ENCODE results near the gene KRT76.

KRT76 gene

GRCh38 chr12:52735816-52736632 is 41.1 kb downstream of the KRT76 start:
- H3K4me3 ChIP-seq (ENCODE audit: low read depth, low read length): no peak overlapping the region
- DNase-seq (ENCODE audit: low read depth): no peak
- TF ChIP-seq CTCF (IDR thresholded peaks at IDR 0.05; ENCODE audit: control insufficient read depth, extremely low read depth, insufficient read depth): no peak

- TF ChIP-seq CTCF (IDR thresholded peaks at IDR 0.05; ENCODE audit: control insufficient read depth, extremely low read depth, insufficient read depth): no peak
- DNase-seq (ENCODE audit: low read depth): no peak
- H3K4me3 ChIP-seq (ENCODE audit: low read depth, low read length): no peak overlapping the region
Observed at GRCh38 chr12:52735106-52735505, 42.0 kb downstream of the KRT76 start.

- DNase-seq (ENCODE audit: low read depth): no peak
- no peak for TF ChIP-seq CTCF (IDR thresholded peaks at IDR 0.05; ENCODE audit: control insufficient read depth, extremely low read depth, insufficient read depth)
- no peak overlapping the region for H3K4me3 ChIP-seq (ENCODE audit: low read depth, low read length)
Observed at GRCh38 chr12:52730793-52731192, 46.4 kb downstream of the KRT76 start.

GRCh38 chr12:52730383-52730782 is 46.8 kb downstream of the KRT76 start:
- no peak for TF ChIP-seq CTCF (IDR thresholded peaks at IDR 0.05; ENCODE audit: control insufficient read depth, extremely low read depth, insufficient read depth)
- H3K4me3 ChIP-seq (ENCODE audit: low read depth, low read length): no peak overlapping the region
- no peak for DNase-seq (ENCODE audit: low read depth)

- H3K4me3 ChIP-seq (ENCODE audit: low read depth, low read length): no peak overlapping the region
- TF ChIP-seq CTCF (IDR thresholded peaks at IDR 0.05; ENCODE audit: control insufficient read depth, extremely low read depth, insufficient read depth): no peak
- no peak for DNase-seq (ENCODE audit: low read depth)
Observed at GRCh38 chr12:52729147-52729546, 48.0 kb downstream of the KRT76 start.

GRCh38 chr12:52728374-52728773 is 48.8 kb downstream of the KRT76 start:
- DNase-seq (ENCODE audit: low read depth): no peak
- no peak for TF ChIP-seq CTCF (IDR thresholded peaks at IDR 0.05; ENCODE audit: control insufficient read depth, extremely low read depth, insufficient read depth)
- no peak overlapping the region for H3K4me3 ChIP-seq (ENCODE audit: low read depth, low read length)

- TF ChIP-seq CTCF (IDR thresholded peaks at IDR 0.05; ENCODE audit: control insufficient read depth, extremely low read depth, insufficient read depth): no peak
- no peak for DNase-seq (ENCODE audit: low read depth)
Observed at GRCh38 chr12:52727037-52727436, 50.1 kb downstream of the KRT76 start.

More at GRCh38 chr12:52727037-52727436, 50.1 kb downstream of the KRT76 start:
- no peak overlapping the region for H3K4me3 ChIP-seq (ENCODE audit: low read depth, low read length)
